ENCODE results near the gene LTB4R. TPM values are rescaled to one million over a fixed set of nuclear protein-coding genes. Genes with fewer than 3 reads are reported as not detected.

The LTB4R gene
- total and polyA plus RNA-seq, 2 donors (not counting 1 experiment from before 2014, with no cell fraction given): 0.62 to 0.66 TPM

DNA sequence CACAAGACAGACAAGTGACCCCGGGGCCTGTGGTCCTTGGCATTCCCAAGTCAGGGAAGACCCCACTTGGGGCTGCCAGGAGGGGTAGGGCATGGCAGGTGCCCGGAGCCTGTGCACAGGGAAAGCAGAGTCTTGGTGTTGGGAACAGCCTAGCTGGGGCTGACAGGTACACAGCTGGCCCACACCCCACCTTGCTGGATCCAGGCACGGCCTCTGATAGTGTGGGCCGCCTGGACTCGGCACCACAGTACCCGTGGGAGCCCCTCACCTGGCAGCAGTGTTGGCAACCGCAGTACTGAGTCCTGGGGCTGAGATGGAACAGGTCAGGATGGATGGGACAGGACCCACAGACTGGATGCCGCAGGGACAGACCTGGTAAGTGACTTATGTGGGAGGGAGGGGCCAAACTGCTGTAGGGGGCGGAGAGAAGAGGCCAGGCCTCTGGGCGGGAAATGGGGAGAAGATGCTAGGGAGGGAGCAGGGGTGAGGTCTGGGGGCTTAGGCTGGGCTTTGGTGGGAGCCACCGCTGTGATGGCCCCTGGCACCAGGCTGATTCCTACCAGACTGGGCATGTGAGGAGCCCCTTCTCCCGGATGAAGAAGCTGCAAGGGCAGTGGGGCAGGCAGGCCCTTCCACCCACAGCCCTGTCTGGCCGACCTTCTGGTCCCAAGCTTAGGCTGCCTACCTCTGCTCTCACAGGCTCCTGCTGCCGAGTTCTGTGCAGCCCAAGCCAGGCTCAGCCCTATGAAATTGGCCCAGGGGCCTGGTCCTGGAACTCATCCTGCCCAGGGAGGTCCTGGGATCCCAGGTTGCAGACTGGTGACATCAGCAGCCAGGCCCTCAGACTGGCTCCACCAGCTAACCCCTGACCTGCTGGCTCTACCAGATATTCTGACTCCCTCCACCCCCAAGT is 48.2 kb upstream of the LTB4R start, which contains the start of gene TGM1:
Gene TGM1, minus strand, starts transcription at position 357 of the 913 bp plus-strand sequence. CDS start 825 bp downstream, outside the sequence.
- no peak within 1 kb of the TSS for H2AFZ ChIP-seq (ENCODE audit: low read length)
- TF ChIP-seq, protein P1, sequence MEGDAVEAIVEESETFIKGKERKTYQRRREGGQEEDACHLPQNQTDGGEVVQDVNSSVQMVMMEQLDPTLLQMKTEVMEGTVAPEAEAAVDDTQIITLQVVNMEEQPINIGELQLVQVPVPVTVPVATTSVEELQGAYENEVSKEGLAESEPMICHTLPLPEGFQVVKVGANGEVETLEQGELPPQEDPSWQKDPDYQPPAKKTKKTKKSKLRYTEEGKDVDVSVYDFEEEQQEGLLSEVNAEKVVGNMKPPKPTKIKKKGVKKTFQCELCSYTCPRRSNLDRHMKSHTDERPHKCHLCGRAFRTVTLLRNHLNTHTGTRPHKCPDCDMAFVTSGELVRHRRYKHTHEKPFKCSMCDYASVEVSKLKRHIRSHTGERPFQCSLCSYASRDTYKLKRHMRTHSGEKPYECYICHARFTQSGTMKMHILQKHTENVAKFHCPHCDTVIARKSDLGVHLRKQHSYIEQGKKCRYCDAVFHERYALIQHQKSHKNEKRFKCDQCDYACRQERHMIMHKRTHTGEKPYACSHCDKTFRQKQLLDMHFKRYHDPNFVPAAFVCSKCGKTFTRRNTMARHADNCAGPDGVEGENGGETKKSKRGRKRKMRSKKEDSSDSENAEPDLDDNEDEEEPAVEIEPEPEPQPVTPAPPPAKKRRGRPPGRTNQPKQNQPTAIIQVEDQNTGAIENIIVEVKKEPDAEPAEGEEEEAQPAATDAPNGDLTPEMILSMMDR (conservative IDR thresholded peaks at IDR 0.05 in 1 of 2, IDR thresholded peaks at IDR 0.05 in 1 of 2; ENCODE audit: low read depth in 1 of 2, low read length in 2 of 2): no peak
- no peak for TF ChIP-seq EZH2 (IDR thresholded peaks at IDR 0.05; ENCODE audit: low read length, missing control alignments)

DNA sequence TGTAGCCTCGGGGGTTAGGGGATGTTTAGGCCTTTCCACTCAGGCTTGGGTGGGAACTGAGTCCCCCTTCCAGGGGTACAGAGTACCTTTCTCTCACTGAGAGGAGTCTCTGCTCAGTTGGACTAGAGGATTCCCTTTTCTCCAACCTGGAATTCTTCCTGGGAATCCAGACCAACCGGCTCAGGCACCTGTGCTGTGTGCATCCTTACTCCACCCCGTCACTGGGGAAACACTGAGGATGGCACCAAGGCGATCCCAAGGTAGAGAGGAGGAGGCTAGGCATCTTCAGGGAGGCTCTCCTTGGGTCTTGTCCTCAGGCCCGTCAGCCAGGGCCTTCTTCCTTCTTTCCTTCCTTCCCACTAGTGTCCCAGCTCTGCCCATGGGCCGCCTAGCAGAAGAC is 47.5 kb upstream of the LTB4R start:
- no peak overlapping the region for H3K4me2 ChIP-seq (ENCODE audit: extremely low read depth, insufficient read depth, low read length)
- peaks cover 7% of the 10 kb centered on the region for H3K36me3 ChIP-seq (ENCODE audit: control insufficient read depth, insufficient read depth, low read length)
- H3K4me1 ChIP-seq (ENCODE audit: control insufficient read depth, extremely low read depth, insufficient read depth, low read length): no peaks in the 10 kb centered on the region
- H3K27ac ChIP-seq (ENCODE audit: insufficient read depth, low read length): no peak overlapping the region
- no peaks in the 10 kb centered on the region for H3K27me3 ChIP-seq (ENCODE audit: control insufficient read depth, insufficient read depth, low read length)
- DNase-seq (ENCODE audit: low read depth in 2 of 2): no peak
- no peak for TF ChIP-seq EZH2 (IDR thresholded peaks at IDR 0.05; ENCODE audit: low read length, missing control alignments)
- TF ChIP-seq, protein P1 (conservative IDR thresholded peaks at IDR 0.05 in 1 of 2, IDR thresholded peaks at IDR 0.05 in 1 of 2; ENCODE audit: low read depth in 1 of 2, low read length in 2 of 2): no peak
- no peak overlapping the region for H2AFZ ChIP-seq (ENCODE audit: low read length)
- H3K9me3 ChIP-seq (ENCODE audit: control insufficient read depth, insufficient read depth, low read depth, low read length): no peaks in the 10 kb centered on the region
- no peak overlapping the region for H3K4me3 ChIP-seq (replicated peaks in 1 of 4; ENCODE audit: control extremely low read depth in 1 of 4, insufficient read depth in 1 of 4, low read depth in 3 of 4, low read length in 4 of 4)
- no peaks in the 10 kb centered on the region for H4K20me1 ChIP-seq (ENCODE audit: control insufficient read depth, extremely low read depth, insufficient read depth, low read length)
- no peaks in the 10 kb centered on the region for H3K79me2 ChIP-seq (ENCODE audit: control insufficient read depth, insufficient read depth, low read length)
- no peak overlapping the region for H3K9ac ChIP-seq (ENCODE audit: insufficient read depth, low read length)

More for the DNA sequence above, 48.2 kb upstream of the LTB4R start, which contains the start of gene TGM1:
- H3K4me2 ChIP-seq (ENCODE audit: extremely low read depth, insufficient read depth, low read length): no peak within 1 kb of the TSS
- DNase-seq (ENCODE audit: low read depth in 2 of 2): peak in 1 of 2 donors; percentile 3
- H3K27ac ChIP-seq (ENCODE audit: insufficient read depth, low read length): no peak within 1 kb of the TSS
- no peak within 1 kb of the TSS for H3K9ac ChIP-seq (ENCODE audit: insufficient read depth, low read length)
- no peaks in the 10 kb centered on the region for H3K9me3 ChIP-seq (ENCODE audit: control insufficient read depth, insufficient read depth, low read depth, low read length)
- no peaks in the 10 kb centered on the region for H3K27me3 ChIP-seq (ENCODE audit: control insufficient read depth, insufficient read depth, low read length)
- H3K4me1 ChIP-seq (ENCODE audit: control insufficient read depth, extremely low read depth, insufficient read depth, low read length): no peaks in the 10 kb centered on the region
- no peaks in the 10 kb centered on the region for H4K20me1 ChIP-seq (ENCODE audit: control insufficient read depth, extremely low read depth, insufficient read depth, low read length)
- peaks cover 7% of the 10 kb centered on the region for H3K36me3 ChIP-seq (ENCODE audit: control insufficient read depth, insufficient read depth, low read length)
- no peak within 1 kb of the TSS for H3K4me3 ChIP-seq (replicated peaks in 1 of 4; ENCODE audit: control extremely low read depth in 1 of 4, insufficient read depth in 1 of 4, low read depth in 3 of 4, low read length in 4 of 4)
- no peaks in the 10 kb centered on the region for H3K79me2 ChIP-seq (ENCODE audit: control insufficient read depth, insufficient read depth, low read length)

DNA sequence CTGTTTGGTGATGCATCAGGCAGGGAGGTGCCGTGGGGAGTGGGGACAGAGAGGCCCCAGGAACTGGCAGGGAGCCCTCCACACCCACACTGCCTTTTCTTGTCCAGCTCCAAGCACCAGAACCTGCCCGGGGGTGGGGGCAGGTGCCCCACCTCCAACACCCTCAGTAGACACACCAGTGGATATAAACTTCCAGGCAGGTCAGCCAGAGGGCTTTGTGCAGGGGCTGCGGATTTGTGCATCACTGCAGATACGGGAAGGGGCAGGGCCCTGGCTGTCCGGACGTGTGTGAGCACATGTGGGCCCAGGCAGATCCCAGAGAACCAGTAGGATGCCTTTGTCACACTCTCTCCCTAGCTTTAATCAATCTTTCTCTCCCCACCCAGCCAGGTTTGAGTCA is 47.0 kb upstream of the LTB4R start:
- peaks cover 8% of the 10 kb centered on the region for H3K36me3 ChIP-seq (ENCODE audit: control insufficient read depth, insufficient read depth, low read length)
- DNase-seq (ENCODE audit: low read depth in 2 of 2): peak in 1 of 2 donors; percentile 44
- H3K27me3 ChIP-seq (ENCODE audit: control insufficient read depth, insufficient read depth, low read length): no peaks in the 10 kb centered on the region
- no peaks in the 10 kb centered on the region for H3K4me1 ChIP-seq (ENCODE audit: control insufficient read depth, extremely low read depth, insufficient read depth, low read length)
- no peak overlapping the region for H2AFZ ChIP-seq (ENCODE audit: low read length)
- TF ChIP-seq, protein P1 (conservative IDR thresholded peaks at IDR 0.05 in 1 of 2, IDR thresholded peaks at IDR 0.05 in 1 of 2; ENCODE audit: low read depth in 1 of 2, low read length in 2 of 2): no peak
- TF ChIP-seq EZH2 (IDR thresholded peaks at IDR 0.05; ENCODE audit: low read length, missing control alignments): no peak
- no peak overlapping the region for H3K27ac ChIP-seq (ENCODE audit: insufficient read depth, low read length)
- H3K4me3 ChIP-seq (replicated peaks in 1 of 4; ENCODE audit: control extremely low read depth in 1 of 4, insufficient read depth in 1 of 4, low read depth in 3 of 4, low read length in 4 of 4): no peak overlapping the region
- H4K20me1 ChIP-seq (ENCODE audit: control insufficient read depth, extremely low read depth, insufficient read depth, low read length): no peaks in the 10 kb centered on the region
- no peaks in the 10 kb centered on the region for H3K9me3 ChIP-seq (ENCODE audit: control insufficient read depth, insufficient read depth, low read depth, low read length)
- H3K79me2 ChIP-seq (ENCODE audit: control insufficient read depth, insufficient read depth, low read length): no peaks in the 10 kb centered on the region
- no peak overlapping the region for H3K4me2 ChIP-seq (ENCODE audit: extremely low read depth, insufficient read depth, low read length)
- no peak overlapping the region for H3K9ac ChIP-seq (ENCODE audit: insufficient read depth, low read length)

Measured in fibroblast of lung (primary cell).